Measurements from ENCODE around the gene SYP. TPM values are rescaled to one million over a fixed set of nuclear protein-coding genes. Genes with fewer than 3 reads are reported as not detected.
A peak's percentile ranks its signal among the peaks of the same experiment; 100 is the strongest.

Gene SYP
- total and polyA plus RNA-seq, 2 donors (not counting 1 experiment from before 2014, with no cell fraction given), result 1.2 to 1.6 TPM

GRCh38 chrX:49164589-49165360 is 35.2 kb downstream of the SYP start:
- Histone ChIP-seq H3K27me3 (replicated peaks in 1 of 4; ENCODE audit: control extremely low read depth in 1 of 4, control insufficient read depth in 3 of 4, insufficient read depth in 4 of 4, low read length in 3 of 4) (no peaks in the 10 kb centered on the region), H3K79me2 (ENCODE audit: control insufficient read depth, insufficient read depth, low read length) (no peaks in the 10 kb centered on the region), H3K9ac (ENCODE audit: low read length) (no peak overlapping the region), H3K4me3 (ENCODE audit: control extremely low read depth in 1 of 5, extremely low read depth in 1 of 5, insufficient read depth in 1 of 5, low read depth in 2 of 5, low read length in 4 of 5) (no peak overlapping the region), H2AFZ (ENCODE audit: insufficient read depth, low read depth, low read length, poor library complexity, severe bottlenecking) (no peak overlapping the region), H3K27ac (ENCODE audit: low read length in 2 of 2) (peak overlapping the region in 1 of 2 donors; percentile 79), H3K9me3 (ENCODE audit: control extremely low read depth in 1 of 3, control insufficient read depth in 2 of 3, insufficient read depth in 1 of 3, low read length in 2 of 3) (no peaks in the 10 kb centered on the region), H4K20me1 (ENCODE audit: control insufficient read depth, insufficient read depth, low read length, poor library complexity, severe bottlenecking) (no peaks in the 10 kb centered on the region), H3K4me1 (ENCODE audit: control insufficient read depth in 2 of 2, insufficient read depth in 2 of 2, low read length in 2 of 2) (peaks cover 9 to 45% of the 10 kb centered on the region in 2 donors), H3K4me2 (replicated peaks; ENCODE audit: low read depth, low read length, poor library complexity, severe bottlenecking) (no peak overlapping the region), H3K36me3 (replicated peaks in 1 of 2; ENCODE audit: control extremely low read depth in 1 of 2, control insufficient read depth in 1 of 2, extremely low read depth in 1 of 2, insufficient read depth in 2 of 2, low read length in 1 of 2) (no peaks in the 10 kb centered on the region)
- DNase-seq, result no peak
- peak overlapping the region; percentile 86 for H3K4me3 Mint-ChIP-seq
- H3K27ac Mint-ChIP-seq, result peak overlapping the region; percentile 96
- H3K9me3 Mint-ChIP-seq (ENCODE audit: insufficient read depth), result no peaks in the 10 kb centered on the region
- 97% methylated on average over 29 of the region's 31 CpGs for WGBS (ENCODE audit: insufficient coverage)
- peaks cover 31% of the 10 kb centered on the region for H3K4me1 Mint-ChIP-seq
- ChIA-PET POLR2A (interaction anchor here (2.6 kb wide), 1 partner anchor 9 kb away, joined by 12 read pairs; no protein-coding TSS in a partner anchor), CTCF (interaction anchor here (0.6 to 2.4 kb wide), 2 partner anchors 10 to 121 kb away, joined by 4 to 9 read pairs; partner anchors contain the start of gene TFE3)
- no peaks in the 10 kb centered on the region for H3K27me3 Mint-ChIP-seq
- intact Hi-C loops (cut with micrococcal nuclease), result loop anchor here (5.0 kb wide), 1 partner anchor 42 kb away; the partner anchor contains the start of gene GPKOW
- ATAC-seq (ENCODE audit: low read depth), result no peak
- TF ChIP-seq CTCF (IDR thresholded peaks at IDR 0.05) (no peak), EZH2 (IDR thresholded peaks at IDR 0.05; ENCODE audit: borderline replicate concordance, insufficient read depth, low read depth, low read length, poor library complexity, severe bottlenecking) (no peak)

Data from B cell (primary cell).